Measurements from ENCODE around the gene SORBS1.

DNA sequence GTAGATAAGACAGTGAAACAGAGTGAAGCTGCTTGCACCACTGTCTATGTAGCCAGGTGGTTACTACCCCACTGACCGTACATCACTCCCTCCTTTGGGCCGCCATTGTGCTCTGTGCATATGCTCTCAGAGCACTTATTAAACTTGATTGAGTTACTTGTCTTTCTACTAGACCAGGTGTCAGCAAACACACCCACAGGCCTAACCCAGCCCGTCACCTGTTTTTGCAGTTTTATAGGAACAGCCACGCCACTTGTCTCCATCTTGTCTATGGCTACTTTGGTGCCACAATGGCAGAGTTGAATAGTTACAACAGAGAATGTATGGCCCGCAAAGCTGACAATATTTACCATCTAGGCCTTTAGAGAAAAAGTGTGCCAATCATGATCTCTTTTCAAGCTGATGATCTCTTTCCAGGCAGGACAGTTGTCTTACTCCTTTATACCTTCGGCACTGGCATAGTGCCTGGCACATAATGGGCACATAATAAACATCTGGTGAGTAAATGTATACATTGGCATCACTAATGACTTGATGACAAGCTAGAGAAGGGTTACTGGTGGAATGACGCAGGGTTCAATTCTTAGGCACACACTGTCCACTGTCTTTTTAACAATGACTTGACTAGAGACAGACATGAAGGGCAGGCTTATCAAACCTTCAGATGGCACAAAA is 36.7 kb downstream of the SORBS1 start:
- TF ChIP-seq, protein P1, sequence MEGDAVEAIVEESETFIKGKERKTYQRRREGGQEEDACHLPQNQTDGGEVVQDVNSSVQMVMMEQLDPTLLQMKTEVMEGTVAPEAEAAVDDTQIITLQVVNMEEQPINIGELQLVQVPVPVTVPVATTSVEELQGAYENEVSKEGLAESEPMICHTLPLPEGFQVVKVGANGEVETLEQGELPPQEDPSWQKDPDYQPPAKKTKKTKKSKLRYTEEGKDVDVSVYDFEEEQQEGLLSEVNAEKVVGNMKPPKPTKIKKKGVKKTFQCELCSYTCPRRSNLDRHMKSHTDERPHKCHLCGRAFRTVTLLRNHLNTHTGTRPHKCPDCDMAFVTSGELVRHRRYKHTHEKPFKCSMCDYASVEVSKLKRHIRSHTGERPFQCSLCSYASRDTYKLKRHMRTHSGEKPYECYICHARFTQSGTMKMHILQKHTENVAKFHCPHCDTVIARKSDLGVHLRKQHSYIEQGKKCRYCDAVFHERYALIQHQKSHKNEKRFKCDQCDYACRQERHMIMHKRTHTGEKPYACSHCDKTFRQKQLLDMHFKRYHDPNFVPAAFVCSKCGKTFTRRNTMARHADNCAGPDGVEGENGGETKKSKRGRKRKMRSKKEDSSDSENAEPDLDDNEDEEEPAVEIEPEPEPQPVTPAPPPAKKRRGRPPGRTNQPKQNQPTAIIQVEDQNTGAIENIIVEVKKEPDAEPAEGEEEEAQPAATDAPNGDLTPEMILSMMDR (IDR thresholded peaks at IDR 0.05), result no peak
- TF ChIP-seq POLR2A (IDR thresholded peaks at IDR 0.05) (no peak), POLR2AphosphoS5 (IDR thresholded peaks at IDR 0.05) (no peak), EP300 (IDR thresholded peaks at IDR 0.05) (no peak)
